PC-3 (cell line): ENCODE data around the gene CXCR6.

Experiments used
- EZH2 ChIP-seq: fragments of 300-600 bp; sonication (generic); IDR thresholded peaks from one replicate; pipeline ENCODE4 v1.6.1; 2017; ENCODE audit warnings: antibody characterized with exemption, mild to moderate bottlenecking, low read length; ENCODE audit not compliant: unreplicated experiment
- EZH2phosphoT487 ChIP-seq: fragments of 300-600 bp; sonication (generic); IDR thresholded peaks from 2 replicates; pipeline ENCODE4 v1.6.1; 2018; ENCODE audit warnings: mild to moderate bottlenecking, antibody characterized with exemption, low read length, borderline replicate concordance
- TF ChIP-seq, protein P1 (sequence below): fragments of 300-600 bp; sonication (generic); conservative IDR thresholded peaks from 2 replicates; pipeline ENCODE4 v1.5.1; 2017; ENCODE audit warnings: antibody characterized with exemption, low read depth, mild to moderate bottlenecking, low read length

DNA sequence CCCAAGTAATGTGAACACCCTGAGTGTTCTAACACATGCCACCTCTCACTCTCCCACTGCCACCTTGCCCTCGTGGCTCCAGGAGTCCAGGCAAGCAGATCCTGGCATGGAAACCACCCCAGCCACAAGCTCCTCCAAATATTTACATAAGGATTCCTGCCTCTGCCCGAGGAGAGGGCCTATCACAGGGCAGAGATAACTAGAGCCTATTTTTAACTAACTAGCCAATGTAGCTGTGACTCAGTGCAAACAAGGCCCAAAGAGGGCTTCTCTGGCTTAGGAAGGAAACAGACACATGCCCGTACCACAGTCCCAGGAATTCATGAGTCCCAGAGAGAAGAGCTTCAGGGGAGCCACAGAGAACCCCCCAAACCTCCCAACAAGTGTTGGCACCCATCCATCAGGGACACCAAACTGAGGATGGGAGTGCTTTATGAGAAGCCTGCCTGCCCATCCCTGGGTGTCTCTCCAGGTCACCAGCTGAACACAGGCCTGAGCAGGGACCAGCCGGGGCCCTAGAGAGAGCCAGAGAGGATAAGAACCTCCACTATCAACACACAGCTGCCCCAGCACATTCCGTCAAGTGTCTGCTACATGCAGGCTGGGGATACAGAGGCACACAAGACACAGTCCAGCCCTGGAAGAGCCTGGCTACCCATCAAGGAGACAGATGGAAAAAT is 43.2 kb downstream of the CXCR6 start:
- TF ChIP-seq, protein P1, sequence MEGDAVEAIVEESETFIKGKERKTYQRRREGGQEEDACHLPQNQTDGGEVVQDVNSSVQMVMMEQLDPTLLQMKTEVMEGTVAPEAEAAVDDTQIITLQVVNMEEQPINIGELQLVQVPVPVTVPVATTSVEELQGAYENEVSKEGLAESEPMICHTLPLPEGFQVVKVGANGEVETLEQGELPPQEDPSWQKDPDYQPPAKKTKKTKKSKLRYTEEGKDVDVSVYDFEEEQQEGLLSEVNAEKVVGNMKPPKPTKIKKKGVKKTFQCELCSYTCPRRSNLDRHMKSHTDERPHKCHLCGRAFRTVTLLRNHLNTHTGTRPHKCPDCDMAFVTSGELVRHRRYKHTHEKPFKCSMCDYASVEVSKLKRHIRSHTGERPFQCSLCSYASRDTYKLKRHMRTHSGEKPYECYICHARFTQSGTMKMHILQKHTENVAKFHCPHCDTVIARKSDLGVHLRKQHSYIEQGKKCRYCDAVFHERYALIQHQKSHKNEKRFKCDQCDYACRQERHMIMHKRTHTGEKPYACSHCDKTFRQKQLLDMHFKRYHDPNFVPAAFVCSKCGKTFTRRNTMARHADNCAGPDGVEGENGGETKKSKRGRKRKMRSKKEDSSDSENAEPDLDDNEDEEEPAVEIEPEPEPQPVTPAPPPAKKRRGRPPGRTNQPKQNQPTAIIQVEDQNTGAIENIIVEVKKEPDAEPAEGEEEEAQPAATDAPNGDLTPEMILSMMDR: no peak
- TF ChIP-seq EZH2: no peak
- TF ChIP-seq EZH2phosphoT487: no peak
